Head of caudate nucleus (tissue), 42 donors: Measurements from ENCODE around the gene MUC4.
"Not testable (repeated sequence)": the region's sequence is repeated elsewhere in the genome, so short reads cannot be mapped to it uniquely, and the experiment has no call there.

ENCODE experiments used
- DNase-seq, 42 donors: peaks; one replicate each; pipeline versions ENCODE4 v3.0.0 to v3.0.0-alpha.2; 2020 to 2021; ENCODE audit warnings: mixed read lengths in 7 of 42
- intact Hi-C: fragments of 100-400 bp; cut with DNase I; formaldehyde crosslinking; loops from one replicate; pipeline ENCODE4 v1.15.0; 2022

The MUC4 gene

GRCh38 chr3:195818301-195818700 lies 6.6 kb upstream of the MUC4 start:
- DNase-seq, result no peak
- intact Hi-C loops, result no loop called here

GRCh38 chr3:195817578-195818135 lies 5.9 kb upstream of the MUC4 start:
- DNase-seq, result no peak
- intact Hi-C loops, result no loop called here

- DNase-seq, intact Hi-C loops: not testable (repeated sequence)
Observed at GRCh38 chr3:195816276-195816913, 4.7 kb upstream of the MUC4 start.

GRCh38 chr3:195815169-195815771 lies 3.5 kb upstream of the MUC4 start:
- no peak for DNase-seq
- intact Hi-C loops, result no loop called here

GRCh38 chr3:195813916-195814640 lies 2.3 kb upstream of the MUC4 start:
- DNase-seq, result no peak
- intact Hi-C loops, result no loop called here

GRCh38 chr3:195812366-195812765 lies 637 bp upstream of the MUC4 start:
- intact Hi-C loops, result no loop called here
- no peak for DNase-seq

GRCh38 chr3:195810455-195810845 lies 1.3 kb downstream of the MUC4 start:
- intact Hi-C loops, result no loop called here
- DNase-seq, result no peak

- intact Hi-C loops, result no loop called here
- DNase-seq, result no peak
Observed at GRCh38 chr3:195809796-195810454, 1.8 kb downstream of the MUC4 start.

- intact Hi-C loops, result no loop called here
- DNase-seq, result no peak
Observed at GRCh38 chr3:195809291-195809785, 2.4 kb downstream of the MUC4 start.

GRCh38 chr3:195808741-195809290 lies 2.9 kb downstream of the MUC4 start:
- intact Hi-C loops, result no loop called here
- DNase-seq, result no peak

- intact Hi-C loops, result no loop called here
- DNase-seq, result peak in 1 of 42 donors; percentile 26
Observed at GRCh38 chr3:195807681-195808121, 4.0 kb downstream of the MUC4 start.

- DNase-seq, result peak in 1 of 42 donors; percentile 11
- intact Hi-C loops, result no loop called here
Observed at GRCh38 chr3:195806916-195807231, 4.9 kb downstream of the MUC4 start.

- intact Hi-C loops, result no loop called here
- peak in 1 of 42 donors; percentile 19 for DNase-seq
Observed at GRCh38 chr3:195806211-195806915, 5.4 kb downstream of the MUC4 start.

- intact Hi-C loops, result not testable (repeated sequence)
Observed at GRCh38 chr3:195805588-195805987, 6.1 kb downstream of the MUC4 start.

GRCh38 chr3:195805181-195805580 lies 6.5 kb downstream of the MUC4 start:
- intact Hi-C loops, result no loop called here
- no peak for DNase-seq

More at GRCh38 chr3:195805588-195805987, 6.1 kb downstream of the MUC4 start:
- DNase-seq, result not testable (repeated sequence)

GRCh38 chr3:195803289-195803908 lies 8.3 kb downstream of the MUC4 start:
- peak in 2 of 42 donors; percentile 5 to 17 for DNase-seq

GRCh38 chr3:195802795-195803194 lies 8.9 kb downstream of the MUC4 start:
- intact Hi-C loops, result no loop called here
- no peak for DNase-seq

More at GRCh38 chr3:195803289-195803908, 8.3 kb downstream of the MUC4 start:
- intact Hi-C loops, result no loop called here

GRCh38 chr3:195802261-195802701 lies 9.4 kb downstream of the MUC4 start:
- intact Hi-C loops, result no loop called here
- DNase-seq, result peak in 2 of 42 donors; percentile 8 to 24
